Stimulated activated CD8-positive, alpha-beta memory T cell treated with anti-CD3 and anti-CD28 coated beads, Interleukin-15, amount 100 ng/mL, for 24 hours (primary cell): ENCODE data around the gene ARSG.

Experiments
- DNase-seq: peaks from one replicate; pipeline ENCODE4 v3.0.0-alpha.2; 2020; ENCODE audit warnings: low read depth

Gene ARSG

DNA sequence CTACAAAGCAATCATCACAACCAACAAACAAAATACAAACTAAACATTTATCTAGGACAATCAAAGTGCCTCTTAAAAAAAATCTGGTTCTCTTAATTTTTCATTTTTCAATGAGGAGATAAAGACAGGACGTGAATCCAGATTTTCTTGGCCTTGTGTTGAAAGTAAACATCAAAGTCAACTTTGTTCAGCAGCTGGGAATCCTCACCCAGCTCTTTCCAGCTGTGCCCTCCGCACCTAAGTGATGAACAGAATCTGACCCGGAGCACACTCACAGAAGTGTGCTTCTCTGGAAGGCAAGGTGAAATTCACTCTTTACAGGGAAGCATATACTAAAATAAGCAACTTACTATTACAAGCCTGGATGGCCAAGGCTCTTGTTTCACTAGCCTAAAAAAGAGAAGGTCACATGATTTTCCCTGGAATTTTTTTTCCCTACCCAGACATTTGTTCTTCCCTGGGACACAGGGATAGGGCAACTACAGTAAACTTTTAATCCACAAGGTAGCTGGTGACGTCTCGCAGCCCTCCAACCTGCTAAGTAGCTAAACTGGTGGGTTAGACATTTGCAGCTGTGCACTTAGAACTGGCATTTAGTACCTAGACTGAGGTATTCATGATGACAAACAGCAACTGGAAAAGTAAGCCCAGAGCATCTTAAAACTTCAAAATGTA, 162.8 kb downstream of the ARSG start:
- no peak for DNase-seq

DNA sequence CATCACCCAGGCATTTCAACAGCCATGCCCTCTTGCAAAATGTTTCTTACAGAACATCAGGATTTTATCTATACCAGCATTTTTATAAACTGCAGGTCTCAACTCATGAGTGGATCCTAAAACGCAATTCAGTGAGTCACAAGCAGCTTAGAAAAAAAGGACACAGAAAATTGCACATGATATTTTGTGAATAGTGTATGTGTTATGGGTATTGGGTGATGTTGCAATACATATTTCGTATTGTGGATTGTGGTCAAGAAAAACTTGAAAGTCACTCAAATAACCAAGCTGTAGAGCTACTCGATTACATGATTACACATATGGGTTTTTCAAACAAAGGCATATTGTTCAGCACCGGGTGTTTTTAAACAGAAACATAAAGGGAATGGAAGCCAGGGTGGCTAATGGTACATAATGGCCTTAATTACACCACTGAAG, 164.6 kb downstream of the ARSG start:
- no peak for DNase-seq

DNA sequence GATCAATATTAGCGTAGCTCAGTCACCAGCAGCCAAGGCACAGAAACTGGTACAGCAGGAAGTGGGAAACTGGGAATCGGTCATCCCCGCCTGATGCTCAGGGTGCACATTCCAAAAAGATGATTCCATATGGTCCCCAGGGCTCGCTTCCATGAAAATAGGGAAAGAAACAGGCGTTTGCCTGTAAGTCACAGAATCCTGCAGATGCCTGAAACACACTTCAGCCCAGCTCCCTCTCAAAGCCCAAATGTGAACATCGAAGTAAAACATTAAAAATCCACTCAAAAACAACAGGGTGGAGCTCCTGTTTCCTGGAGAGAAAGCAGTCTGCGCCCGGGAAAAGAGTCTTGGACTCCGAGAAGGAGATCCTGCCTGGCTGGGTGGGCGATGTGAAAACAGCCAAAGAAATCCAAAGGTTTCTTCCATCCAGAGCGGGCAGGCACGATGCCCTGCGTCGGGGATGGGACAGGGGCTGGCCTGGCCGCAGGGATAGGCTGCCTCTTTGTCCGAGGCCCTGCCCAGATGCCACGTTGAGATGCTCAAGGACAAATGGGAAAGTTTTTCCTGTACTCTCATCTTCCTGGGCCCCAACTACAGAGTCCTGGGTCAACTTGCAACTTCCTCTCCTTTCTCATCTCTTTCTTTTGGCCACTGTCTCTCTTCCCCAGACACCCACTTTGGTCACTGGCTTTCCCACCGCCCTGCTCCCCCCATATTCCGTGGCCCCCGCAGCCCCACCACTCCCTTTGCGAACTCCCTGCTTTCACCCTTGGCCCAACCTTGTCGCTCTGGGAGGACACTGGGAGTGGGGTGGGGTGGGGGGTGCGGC, 165.3 kb downstream of the ARSG start:
- no peak for DNase-seq

DNA sequence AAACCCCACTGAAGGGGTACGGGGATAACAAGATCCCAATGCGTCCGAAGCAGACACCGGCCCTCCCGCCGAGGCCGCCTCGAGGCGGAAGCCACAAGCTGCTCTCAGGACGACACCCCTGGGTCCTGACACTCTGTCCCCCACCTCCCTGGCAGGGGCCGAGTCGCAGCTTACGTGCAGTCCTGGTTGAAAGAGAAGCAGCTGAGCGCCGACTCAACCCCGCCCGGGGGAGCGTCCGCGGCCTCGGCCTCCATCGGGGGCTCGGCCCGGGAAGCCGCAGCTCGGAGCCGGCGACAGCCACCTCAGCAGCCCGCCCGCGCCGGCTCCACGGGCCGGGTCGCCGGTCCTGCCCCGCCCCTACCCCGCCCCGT, 165.9 kb downstream of the ARSG start, which contains the start of gene WIPI1:
Gene WIPI1 (minus strand): TSS at position 329 of the 371 bp plus-strand sequence. CDS start 75 bp downstream, at position 254.
- DNase-seq = no peak

DNA sequence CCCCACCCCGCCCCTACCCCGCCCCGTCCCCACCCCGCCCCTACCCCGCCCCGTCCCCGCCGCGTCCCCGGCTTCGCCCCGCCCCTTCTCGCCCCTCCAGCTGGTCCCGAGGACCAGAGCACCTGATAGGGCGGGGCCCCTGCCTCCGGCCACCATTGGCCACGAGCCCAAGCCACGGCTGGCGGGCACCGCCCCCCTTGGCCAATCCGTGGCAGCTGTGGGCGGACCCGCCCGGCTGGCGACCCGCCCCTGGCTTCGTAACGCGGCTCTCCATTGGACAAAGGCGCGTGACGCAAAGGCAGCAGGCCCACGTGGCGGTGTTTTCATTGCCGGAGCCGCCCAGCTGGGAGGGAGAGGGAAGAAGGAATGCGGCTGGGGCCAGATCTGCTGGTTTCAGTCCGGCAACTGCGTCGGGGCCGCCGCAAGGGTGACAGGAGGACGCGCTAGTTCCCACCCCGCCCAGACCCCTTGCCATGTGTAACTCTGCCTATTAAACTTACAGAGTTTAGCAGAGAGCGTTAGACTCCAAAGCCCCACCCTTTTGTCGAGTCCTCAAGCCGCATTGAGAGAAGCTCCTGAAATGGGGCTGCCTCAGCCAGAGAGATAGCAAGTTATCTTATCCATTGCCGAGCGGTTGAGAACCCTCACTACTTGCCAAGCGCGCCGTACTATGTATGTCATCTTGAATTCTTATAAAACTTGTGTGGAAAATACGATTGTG, 166.4 kb downstream of the ARSG start:
- peak; percentile 94 for DNase-seq

DNA sequence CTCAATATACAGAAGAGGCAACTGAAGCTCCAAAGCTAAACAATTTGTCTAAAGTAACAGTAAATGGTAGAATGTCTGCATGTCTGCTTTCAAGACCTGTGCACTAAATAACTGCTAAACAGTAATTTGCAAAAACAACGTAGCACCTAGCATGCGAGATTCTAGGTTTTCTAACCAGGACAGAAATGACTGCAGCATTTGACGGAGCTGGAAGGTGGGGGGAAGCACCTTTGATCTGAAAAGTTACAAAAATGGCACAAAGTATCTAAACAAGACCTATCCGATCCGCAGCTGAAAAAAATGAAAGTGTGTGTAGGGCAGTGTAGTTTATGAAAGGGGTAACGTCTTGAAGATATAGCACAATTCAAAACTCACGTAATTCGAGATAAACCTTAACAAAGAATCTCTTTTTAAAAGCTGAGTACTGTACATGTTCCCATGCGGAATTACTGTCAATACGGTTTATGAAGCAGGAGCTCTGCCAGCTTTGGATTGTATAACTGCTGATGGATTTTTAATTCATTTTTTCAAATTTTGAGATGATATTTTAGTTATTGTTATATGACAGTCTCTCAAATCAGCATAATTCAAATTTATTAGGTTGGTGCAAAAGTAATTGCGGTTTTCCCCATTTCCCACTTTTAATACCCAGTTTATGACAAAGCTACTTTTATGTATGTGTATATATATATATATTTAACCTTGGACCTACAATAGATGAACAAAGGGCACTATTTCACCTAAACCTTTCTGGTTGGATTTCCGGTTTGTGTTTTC, 167.2 kb downstream of the ARSG start:
- no peak for DNase-seq

DNA sequence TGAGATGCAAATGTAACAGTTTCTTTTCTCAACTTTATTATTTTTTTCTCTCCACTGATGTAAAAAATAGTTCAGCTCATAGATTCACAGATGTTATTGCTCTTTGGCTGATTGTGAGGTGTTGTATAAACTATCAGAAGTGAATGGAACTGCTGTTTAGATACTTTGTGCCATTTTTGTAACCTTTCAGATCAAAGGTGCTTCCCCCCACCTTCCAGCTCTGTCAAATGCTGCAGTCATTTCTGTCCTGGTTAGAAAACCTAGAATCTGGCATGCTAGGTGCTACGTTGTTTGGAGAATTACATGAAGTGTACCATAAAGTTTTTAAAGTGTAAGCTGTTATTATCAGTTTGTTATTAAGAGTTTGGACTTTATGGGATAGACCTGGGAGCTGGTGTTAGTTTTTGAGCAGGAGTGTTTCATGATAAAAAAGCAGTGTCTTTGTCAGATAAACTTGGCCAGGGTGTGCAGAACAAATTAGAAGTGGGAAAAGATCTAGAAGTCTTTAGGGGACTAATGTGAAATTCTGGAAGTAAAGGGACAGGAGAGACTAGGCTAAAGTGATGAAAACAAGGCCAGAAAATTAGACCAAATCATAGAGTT, 167.8 kb downstream of the ARSG start:
- DNase-seq = no peak

DNA sequence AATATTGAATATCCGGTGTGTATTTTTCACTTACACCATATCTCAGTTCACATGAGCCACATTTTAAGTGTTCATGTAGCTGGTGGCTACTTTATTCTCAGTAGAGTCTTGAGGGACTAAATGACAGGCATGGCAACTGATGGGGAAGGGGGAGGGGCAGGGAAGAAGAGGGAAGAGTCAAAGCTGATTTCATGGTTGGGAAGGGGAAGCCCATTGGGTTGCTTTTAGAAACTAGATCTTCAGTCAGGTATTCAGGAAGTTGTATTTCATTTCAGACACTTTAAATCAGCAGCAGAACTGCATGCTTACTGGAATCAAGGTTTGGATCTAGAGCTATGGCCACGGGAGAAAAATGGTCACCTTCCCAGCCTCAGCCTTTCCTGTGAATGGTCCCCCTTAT, 168.9 kb downstream of the ARSG start:
- DNase-seq = no peak

DNA sequence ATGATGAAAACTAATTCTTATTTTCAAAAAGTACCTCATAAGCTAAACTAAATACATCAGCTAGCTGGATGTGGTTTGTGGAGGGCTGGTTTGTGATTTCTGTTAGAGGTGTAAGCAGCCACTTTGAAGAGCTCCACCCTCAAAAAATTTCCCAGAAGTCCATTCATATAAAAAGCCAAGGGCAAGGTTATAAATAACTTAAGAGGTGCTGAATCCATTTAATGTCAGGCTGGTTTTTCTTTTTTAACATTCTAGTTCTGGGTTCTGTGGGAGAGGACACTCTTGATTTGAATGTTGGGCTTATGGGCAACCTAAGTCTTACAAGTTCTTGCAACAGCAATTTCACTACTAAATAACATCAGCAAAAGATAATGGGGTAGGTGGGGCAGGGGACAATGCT, 169.4 kb downstream of the ARSG start:
- no peak for DNase-seq

DNA sequence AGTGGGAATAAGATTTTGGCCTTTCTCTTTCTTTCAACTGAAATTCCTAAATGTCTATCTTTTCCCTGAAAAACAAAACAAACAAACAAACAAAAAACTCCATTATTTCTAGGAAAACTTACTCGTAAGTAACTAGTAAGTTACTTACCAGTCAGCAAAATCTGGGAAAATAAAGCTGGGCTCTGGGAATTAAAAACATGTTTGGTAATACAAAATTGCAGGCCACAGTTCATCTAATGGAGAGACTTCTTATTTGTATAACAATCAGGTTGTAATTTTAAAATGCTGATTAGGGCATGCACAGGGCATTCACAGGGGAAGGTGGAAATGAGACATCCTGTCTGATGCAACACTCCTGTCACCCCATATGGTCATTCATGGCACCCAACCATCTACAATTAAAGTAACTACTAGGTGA, 169.8 kb downstream of the ARSG start:
- no peak for DNase-seq

DNA sequence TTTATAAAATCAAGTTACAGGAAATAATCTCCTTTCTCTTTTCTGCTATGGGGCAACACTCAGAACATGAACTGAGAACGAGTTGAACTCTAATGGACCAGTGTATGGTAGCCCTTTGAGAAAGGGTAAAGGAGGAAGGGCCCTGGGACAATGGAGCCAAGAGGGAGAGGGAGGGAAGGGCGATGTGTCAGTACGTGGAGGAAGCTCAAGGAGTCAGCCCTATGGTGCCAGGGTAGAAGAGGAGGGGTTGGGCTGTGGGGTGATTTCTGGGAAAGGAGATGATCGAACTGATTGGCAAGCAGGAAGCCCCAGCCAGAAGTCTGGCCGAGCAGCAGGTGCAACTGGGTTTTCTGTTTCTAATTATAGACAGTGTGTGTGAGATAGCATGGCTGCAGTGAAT, 170.3 kb downstream of the ARSG start:
- no peak for DNase-seq

DNA sequence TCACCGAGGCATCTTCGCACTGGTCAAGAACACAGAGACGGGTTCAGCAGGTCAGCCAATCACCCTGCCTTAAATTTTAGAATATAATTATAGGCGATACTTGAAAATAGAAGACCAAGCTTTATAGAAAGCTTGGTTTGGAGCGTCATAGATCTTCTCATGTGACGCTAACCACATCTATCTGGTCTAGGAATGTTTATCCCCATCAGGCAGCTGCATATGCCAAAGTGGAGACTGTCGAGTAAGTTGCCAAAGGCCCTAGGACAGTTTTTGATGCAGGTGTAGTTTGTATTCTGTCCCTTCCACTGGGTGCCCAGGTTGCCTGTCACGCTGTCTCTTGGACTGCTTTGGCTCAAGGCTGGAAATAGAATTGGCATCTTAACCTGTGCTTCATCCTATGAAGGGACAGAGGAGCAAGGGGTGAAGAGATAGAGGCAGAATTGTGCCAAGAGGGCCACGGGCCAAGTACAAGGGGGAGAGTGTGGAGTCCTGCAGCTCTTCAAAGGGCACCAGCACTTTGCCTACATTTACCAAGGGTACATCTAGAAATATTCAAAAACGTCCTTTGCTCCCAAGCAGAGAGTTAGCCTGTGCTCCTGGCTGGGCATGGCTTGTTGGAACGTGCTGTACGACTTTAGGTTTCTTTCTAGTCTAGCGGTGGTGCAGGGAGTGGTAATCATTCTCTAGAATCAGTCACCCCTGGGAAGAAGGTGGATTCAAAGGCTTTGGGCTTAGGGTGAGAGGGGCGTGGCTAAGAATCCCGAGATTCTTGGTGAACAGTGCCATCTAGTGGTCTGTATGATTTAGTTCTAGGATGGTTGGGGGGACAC, 171.3 kb downstream of the ARSG start:
- no peak for DNase-seq

DNA sequence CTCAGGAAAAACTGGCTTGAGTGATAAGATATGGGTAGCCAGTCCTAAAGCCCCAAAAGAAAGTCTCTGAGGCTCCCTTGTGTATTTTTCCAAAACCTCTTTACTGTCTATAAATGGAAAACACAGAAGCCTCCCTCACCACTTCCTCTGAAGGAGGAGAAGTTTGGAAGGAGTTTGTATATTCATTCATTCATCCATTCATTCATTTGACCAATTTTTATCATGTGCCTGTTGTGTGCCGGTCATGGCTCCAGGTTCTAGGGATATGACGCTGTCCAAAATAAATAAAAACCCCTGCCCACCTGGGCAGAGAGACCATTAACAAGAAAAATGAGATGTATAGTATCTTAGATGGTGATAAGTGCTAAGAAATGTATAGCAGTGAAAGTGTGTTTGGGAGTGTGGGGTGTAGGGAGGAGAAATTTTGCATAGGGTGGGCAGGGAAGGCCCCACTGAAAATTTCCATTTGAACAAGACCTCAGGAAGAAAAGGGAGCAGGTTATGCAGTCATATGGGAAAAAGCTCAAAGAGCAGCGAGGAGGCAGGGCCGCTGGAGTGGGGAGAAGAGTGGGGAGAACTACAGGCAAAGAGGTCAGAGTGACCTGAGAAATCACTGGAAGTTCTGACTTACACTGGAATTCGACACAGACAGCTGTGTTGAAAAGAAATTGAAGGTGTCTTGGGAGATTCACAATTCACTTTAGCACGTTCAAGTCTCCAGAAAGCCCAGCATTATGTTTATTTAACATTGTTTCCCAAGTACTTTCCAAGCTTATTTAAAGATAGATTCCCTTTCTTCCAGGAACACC, 172.1 kb downstream of the ARSG start:
- no peak for DNase-seq

DNA sequence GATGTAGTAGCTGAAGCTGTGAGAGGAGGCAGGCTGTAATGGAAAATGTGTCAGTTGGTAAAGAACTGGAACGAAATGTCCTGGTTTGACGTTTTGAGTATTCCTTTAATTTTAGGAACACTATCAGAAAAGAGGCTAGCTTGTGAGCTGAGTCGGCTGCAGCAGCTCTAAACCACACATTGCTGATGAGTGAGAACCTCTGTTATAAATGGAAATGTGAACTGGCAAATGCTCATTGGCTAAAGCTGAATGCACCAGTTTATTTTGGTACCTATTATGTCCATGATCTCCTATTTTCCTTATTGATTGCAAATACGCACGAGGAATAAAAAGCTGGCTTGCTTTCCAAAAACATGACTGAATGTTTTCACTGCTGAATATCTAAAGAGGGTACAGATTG, 177.0 kb downstream of the ARSG start:
- DNase-seq = no peak

DNA sequence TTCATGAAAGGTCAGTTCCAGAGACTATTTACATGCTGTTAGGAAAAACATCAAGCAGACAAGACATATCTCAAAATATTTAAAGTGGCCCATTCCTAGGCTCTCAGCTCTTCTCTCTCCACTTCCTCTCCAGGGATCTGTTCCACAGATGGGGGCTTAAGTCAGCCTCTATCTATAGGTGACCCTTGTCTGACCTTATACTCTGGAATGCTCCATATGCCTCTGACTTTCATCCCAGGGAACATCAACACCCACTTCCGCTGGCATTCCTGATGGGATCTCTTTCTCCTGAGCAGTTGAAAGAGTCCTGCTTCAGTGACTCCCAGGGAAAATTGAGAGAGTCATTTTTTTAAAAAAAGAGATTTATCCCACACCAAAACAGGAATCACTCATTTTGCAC, 177.5 kb downstream of the ARSG start:
- no peak for DNase-seq
